Astrocyte (in vitro differentiated cells and primary cell): ENCODE results near the gene COPZ1. TPM values are rescaled to one million over a fixed set of nuclear protein-coding genes. Genes with fewer than 3 reads are reported as not detected.

Source experiments
- DNase-seq: peaks from one replicate; pipeline ENCODE4 v3.0.0-alpha.2; 2010; ENCODE audit warnings: low read depth
- FAIRE-seq: peaks from 2 replicates; lab custom pipeline; 2011; peaks lifted over from hg19 to GRCh38; lab: Jason Lieb, UNC
- H2AFZ ChIP-seq: 2 replicates; pipeline ENCODE4 v1.6.0; 2012; ENCODE audit warnings: low read depth, low read length, inconsistent platforms
- H3K27ac ChIP-seq: 2 replicates; pipeline ENCODE4 v1.5.1; 2011; ENCODE audit warnings: low read depth, low read length, inconsistent platforms
- H3K27me3 ChIP-seq: 2 replicates; pipeline ENCODE4 v1.6.0; 2011; ENCODE audit warnings: low read length, inconsistent platforms; ENCODE audit not compliant: insufficient read depth
- H3K36me3 ChIP-seq: 2 replicates; pipeline ENCODE4 v1.5.1; 2011; ENCODE audit warnings: low read length, inconsistent platforms; ENCODE audit not compliant: insufficient read depth
- H3K4me1 ChIP-seq: 2 replicates; pipeline ENCODE4 v1.5.1; 2011; ENCODE audit warnings: low read length, inconsistent platforms; ENCODE audit not compliant: insufficient read depth
- H3K4me2 ChIP-seq: 2 replicates; pipeline ENCODE4 v1.6.0; 2012; ENCODE audit warnings: low read length, inconsistent platforms
- H3K4me3 ChIP-seq: 2 replicates; pipeline ENCODE4 v1.5.1; 2011; ENCODE audit warnings: low read depth, mild to moderate bottlenecking, low read length, inconsistent platforms; ENCODE audit not compliant: insufficient read depth
- H3K79me2 ChIP-seq: 2 replicates; pipeline ENCODE4 v1.6.0; 2012; ENCODE audit warnings: mild to moderate bottlenecking, low read length, inconsistent platforms; ENCODE audit not compliant: insufficient read depth
- H3K9ac ChIP-seq: 2 replicates; pipeline ENCODE4 v1.6.0; 2012; ENCODE audit warnings: mild to moderate bottlenecking, low read length, inconsistent platforms
- H3K9me3 ChIP-seq: 2 replicates; pipeline ENCODE4 v1.5.1; 2012; ENCODE audit warnings: low read depth, mild to moderate bottlenecking, low read length, inconsistent platforms; ENCODE audit not compliant: insufficient read depth
- H4K20me1 ChIP-seq: 2 replicates; pipeline ENCODE4 v1.6.0; 2012; ENCODE audit warnings: low read length, inconsistent platforms; ENCODE audit not compliant: insufficient read depth
- H3K27ac Mint-ChIP-seq: one replicate; pipeline ENCODE4 v1.8.0; 2021; ENCODE audit warnings: mild to moderate bottlenecking, mixed read lengths; ENCODE audit not compliant: unreplicated experiment
- H3K27me3 Mint-ChIP-seq: one replicate; pipeline ENCODE4 v1.8.0; 2021; ENCODE audit warnings: low read depth, mixed read lengths; ENCODE audit not compliant: unreplicated experiment
- H3K36me3 Mint-ChIP-seq: one replicate; pipeline ENCODE4 v1.8.0; 2021; ENCODE audit warnings: low read depth, mixed read lengths; ENCODE audit not compliant: unreplicated experiment
- H3K4me1 Mint-ChIP-seq: one replicate; pipeline ENCODE4 v1.8.0; 2021; ENCODE audit warnings: low read depth, mixed read lengths; ENCODE audit not compliant: unreplicated experiment
- H3K4me3 Mint-ChIP-seq: one replicate; pipeline ENCODE4 v1.8.0; 2021; ENCODE audit warnings: mild to moderate bottlenecking, moderate library complexity, mixed read lengths; ENCODE audit not compliant: unreplicated experiment
- H3K9me3 Mint-ChIP-seq: one replicate; pipeline ENCODE4 v1.8.0; 2021; ENCODE audit warnings: mild to moderate bottlenecking, mixed read lengths; ENCODE audit not compliant: unreplicated experiment
- CTCF ChIP-seq: IDR thresholded peaks from 2 replicates; pipeline ENCODE4 v1.5.1; 2011; ENCODE audit warnings: low read depth, mild to moderate bottlenecking, inconsistent platforms, low read length, moderate library complexity; ENCODE audit not compliant: insufficient read depth
- EZH2 ChIP-seq: IDR thresholded peaks from 2 replicates; pipeline ENCODE4 v1.6.1; 2012; ENCODE audit warnings: mild to moderate bottlenecking, low read length, inconsistent platforms; ENCODE audit not compliant: insufficient read depth
- total RNA-seq: library from RNA; stranded (reverse); gene quantifications from 2 replicates; pipeline ENCODE4 v1.2.1, GENCODE V29; 2021

Gene COPZ1
- total RNA-seq, 1 donor from 2014 or later, result 136 TPM

DNA sequence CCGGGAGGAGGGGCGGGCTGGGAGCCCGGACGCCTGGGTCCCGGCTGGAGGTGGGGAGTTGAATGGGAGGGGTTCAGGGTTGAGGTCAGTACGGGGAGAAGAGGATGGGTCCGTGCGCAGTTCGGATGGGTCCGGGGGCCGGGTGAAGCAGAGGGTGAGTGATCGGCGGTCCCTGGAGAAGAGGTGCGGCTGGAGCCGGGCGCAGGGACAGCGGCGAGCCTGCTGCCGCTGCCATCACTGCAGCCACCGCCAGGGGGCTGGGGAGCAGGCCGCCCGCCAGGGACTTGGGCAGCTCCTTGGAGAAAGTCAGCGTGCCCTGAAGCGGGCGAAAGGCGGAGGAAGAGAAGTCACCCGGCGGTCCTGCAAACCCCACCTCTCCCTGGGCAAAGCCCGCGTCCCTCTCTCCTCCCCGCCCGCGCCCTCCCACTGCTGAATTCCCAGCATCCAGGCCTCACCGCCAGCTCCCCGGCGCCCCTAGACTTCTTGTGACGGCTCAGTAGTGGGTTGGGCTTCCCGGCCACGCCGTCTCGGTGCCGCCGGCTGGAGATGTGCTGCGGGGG lies 45.3 kb downstream of the COPZ1 start:
- Mint-ChIP-seq H3K27ac (no peak overlapping the region), H3K9me3 (no peaks in the 10 kb centered on the region), H3K36me3 (peaks cover 12% of the 10 kb centered on the region), H3K4me3 (no peak overlapping the region), H3K27me3 (no peaks in the 10 kb centered on the region), H3K4me1 (peaks cover 37% of the 10 kb centered on the region)
- no peak overlapping the region for H3K27ac ChIP-seq
- H3K4me1 ChIP-seq, result peaks cover 32% of the 10 kb centered on the region
- no peak for FAIRE-seq
- TF ChIP-seq CTCF (peak; percentile 57), EZH2 (no peak)
- H3K36me3 ChIP-seq, result no peaks in the 10 kb centered on the region
- H2AFZ ChIP-seq, result peak overlapping the region; percentile 80
- H3K4me3 ChIP-seq, result peak overlapping the region; percentile 44
- peak overlapping the region; percentile 89 for H3K4me2 ChIP-seq
- H3K9me3 ChIP-seq, result no peaks in the 10 kb centered on the region
- H3K79me2 ChIP-seq, result no peaks in the 10 kb centered on the region
- no peaks in the 10 kb centered on the region for H4K20me1 ChIP-seq
- no peaks in the 10 kb centered on the region for H3K27me3 ChIP-seq
- H3K9ac ChIP-seq, result peak overlapping the region; percentile 65
- peak; percentile 58 for DNase-seq

- Histone ChIP-seq H3K27me3 (no peaks in the 10 kb centered on the region), H3K9me3 (no peaks in the 10 kb centered on the region), H4K20me1 (no peaks in the 10 kb centered on the region), H3K4me1 (peaks cover 32% of the 10 kb centered on the region), H3K4me3 (no peak overlapping the region), H3K36me3 (no peaks in the 10 kb centered on the region), H3K4me2 (peak overlapping the region; percentile 3), H2AFZ (no peak overlapping the region), H3K9ac (no peak overlapping the region), H3K79me2 (no peaks in the 10 kb centered on the region), H3K27ac (no peak overlapping the region)
- no peak for TF ChIP-seq EZH2
- TF ChIP-seq CTCF, result no peak
- FAIRE-seq (no peak), DNase-seq (no peak)
- Mint-ChIP-seq H3K9me3 (no peaks in the 10 kb centered on the region), H3K4me3 (no peak overlapping the region), H3K27me3 (no peaks in the 10 kb centered on the region), H3K27ac (peak overlapping the region; percentile 55), H3K4me1 (peaks cover 37% of the 10 kb centered on the region), H3K36me3 (peaks cover 13% of the 10 kb centered on the region)
These were observed 46.6 kb downstream of the COPZ1 start for GRCh38 chr12:54371328-54372112.
